A549 (cell line): ENCODE measurements around the gene NCOR2. TPM values are rescaled to one million over a fixed set of nuclear protein-coding genes. Genes with fewer than 3 reads are reported as not detected.

Experiments used
- ATAC-seq, 2 experiments: fragments of 200-7000 bp in 1 of 2; fragments of >200 bp in 1 of 2; cut with Nextera tagmentation in 1 of 2; cut with Tn5 transposase in 1 of 2; 3 replicates each; pipeline versions ENCODE4 v1.8.0 to v1.9.1; 2018 to 2020; ENCODE audit warnings: mild to moderate bottlenecking in 1 of 2, moderate library complexity in 1 of 2
- CTCF ChIA-PET: fragments of 300-600 bp; sonication (Branson Sonifier 250); formaldehyde crosslinking; extraction: SDS; loops from one replicate; lab custom pipeline; 2021; ENCODE audit warnings: antibody characterized with exemption, inconsistent platforms; lab: Yijun Ruan, JAX
- POLR2A ChIA-PET: fragments of 350-600 bp; formaldehyde crosslinking; extraction: SDS; loops from one replicate; lab custom pipeline; 2021; ENCODE audit warnings: antibody characterized with exemption, inconsistent platforms; lab: Yijun Ruan, JAX
- DNase-seq, 2 experiments: peaks; one replicate each; pipeline versions ENCODE4 v3.0.0 to v3.0.0-alpha.2; 2011 to 2016; ENCODE audit warnings: low read depth in 1 of 2, low spot score in 1 of 2
- FAIRE-seq: peaks from 2 replicates; lab custom pipeline; 2011; peaks lifted over from hg19 to GRCh38; lab: Jason Lieb, UNC
- H3K27ac ChIP-seq, 2 experiments: fragments of >200 bp; sonication (Bioruptor Twin); formaldehyde crosslinking; 3 replicates each; pipeline ENCODE4 v1.5.1; 2016 to 2017
- H3K4me1 ChIP-seq: fragments of >200 bp; sonication (Bioruptor Twin); formaldehyde crosslinking; 3 replicates; pipeline ENCODE4 v1.6.1; 2016
- H3K4me2 ChIP-seq: fragments of >200 bp; sonication (Bioruptor Twin); formaldehyde crosslinking; 3 replicates; pipeline ENCODE4 v1.6.1; 2016
- H3K4me3 ChIP-seq: fragments of >200 bp; sonication (Bioruptor Twin); formaldehyde crosslinking; 3 replicates; pipeline ENCODE4 v1.5.1; 2016
- H3K9me3 ChIP-seq: fragments of >200 bp; sonication (Bioruptor Twin); formaldehyde crosslinking; 3 replicates; pipeline ENCODE4 v1.6.1; 2016
- ATOH8 ChIP-seq: fragments of 250-450 bp; sonication (Bioruptor Pico); IDR thresholded peaks from 2 replicates; pipeline ENCODE4 v1.5.0; 2020; ENCODE audit warnings: low read depth, mild to moderate bottlenecking, moderate library complexity
- BHLHE40 ChIP-seq: IDR thresholded peaks from 2 replicates; pipeline ENCODE4 v1.6.1; 2012; ENCODE audit warnings: low read depth, low read length, inconsistent platforms
- CEBPB ChIP-seq, 2 experiments: fragments of >200 bp in 1 of 2; sonication (Bioruptor Twin) in 1 of 2; formaldehyde crosslinking in 1 of 2; IDR thresholded peaks; 2 replicates each; pipeline ENCODE4 v1.6.1; 2012 to 2016
- EHF ChIP-seq: fragments of 250-450 bp; sonication (Bioruptor Pico); IDR thresholded peaks from 2 replicates; pipeline ENCODE4 v1.5.0; 2020; ENCODE audit warnings: mild to moderate bottlenecking
- EHMT2 ChIP-seq: fragments of 200-600 bp; sonication (generic); IDR thresholded peaks from 2 replicates; pipeline ENCODE4 v1.6.1; 2016; ENCODE audit warnings: antibody characterized with exemption, low read depth, mild to moderate bottlenecking, moderate library complexity
- EP300 ChIP-seq, 2 experiments: fragments of >200 bp; sonication (Bioruptor Twin); formaldehyde crosslinking; IDR thresholded peaks; 2 replicates in 1 of 2; 3 replicates in 1 of 2; pipeline ENCODE4 v1.6.1; 2016 to 2017
- FOSB ChIP-seq: fragments of 250-450 bp; sonication (Bioruptor Pico); IDR thresholded peaks from 2 replicates; pipeline ENCODE4 v1.5.0; 2020; ENCODE audit warnings: mild to moderate bottlenecking, moderate library complexity
- FOSL2 ChIP-seq, 2 experiments: fragments of 450-650 bp in 1 of 2; fragments of >200 bp in 1 of 2; sonication (Bioruptor Twin) in 1 of 2; formaldehyde crosslinking; IDR thresholded peaks; 2 replicates each; pipeline versions ENCODE4 v1.5.0 to v1.6.1; 2016 to 2020; ENCODE audit warnings: mild to moderate bottlenecking in 1 of 2, moderate library complexity in 1 of 2
- FOXS1 ChIP-seq: fragments of 250-450 bp; sonication (Bioruptor Pico); IDR thresholded peaks from 2 replicates; pipeline ENCODE4 v1.5.0; 2020; ENCODE audit warnings: mild to moderate bottlenecking, moderate library complexity
- HES2 ChIP-seq: fragments of >200 bp; sonication (Bioruptor Twin); formaldehyde crosslinking; IDR thresholded peaks from 2 replicates; pipeline ENCODE4 v1.6.1; 2016
- KDM5A ChIP-seq: fragments of 200-600 bp; sonication (generic); IDR thresholded peaks from 2 replicates; pipeline ENCODE4 v1.6.1; 2016; ENCODE audit warnings: antibody characterized with exemption, mild to moderate bottlenecking
- MAFK ChIP-seq: fragments of 450-650 bp; IDR thresholded peaks from 2 replicates; pipeline ENCODE4 v1.6.1; 2014; ENCODE audit not compliant: partially characterized antibody
- PBX3 ChIP-seq: IDR thresholded peaks from 2 replicates; pipeline ENCODE4 v1.6.1; 2012
- RAD21 ChIP-seq, 2 experiments: fragments of >200 bp in 1 of 2; sonication (Bioruptor Twin) in 1 of 2; formaldehyde crosslinking in 1 of 2; IDR thresholded peaks in 1 of 2; conservative IDR thresholded peaks in 1 of 2; 2 replicates in 1 of 2; 3 replicates in 1 of 2; pipeline ENCODE4 v1.6.1; 2012 to 2018; ENCODE audit warnings: inconsistent platforms in 1 of 2
- RCOR1 ChIP-seq: fragments of 150-350 bp; IDR thresholded peaks from 2 replicates; pipeline ENCODE4 v1.6.1; 2014; ENCODE audit warnings: antibody characterized with exemption, low read length, low read depth
- REST ChIP-seq: fragments of 200-600 bp; sonication (generic); IDR thresholded peaks from 2 replicates; pipeline ENCODE4 v1.6.1; 2016; ENCODE audit warnings: antibody characterized with exemption, mild to moderate bottlenecking, moderate library complexity
- TFCP2L1 ChIP-seq: fragments of 250-450 bp; sonication (Bioruptor Pico); IDR thresholded peaks from 2 replicates; pipeline ENCODE4 v1.5.0; 2021; ENCODE audit warnings: mild to moderate bottlenecking
- TP53 ChIP-seq: fragments of 250-450 bp; sonication (Bioruptor Pico); IDR thresholded peaks from 2 replicates; pipeline ENCODE4 v1.5.0; 2021; ENCODE audit warnings: mild to moderate bottlenecking, moderate library complexity
- USF2 ChIP-seq: fragments of 450-650 bp; IDR thresholded peaks from 2 replicates; pipeline ENCODE4 v1.6.1; 2014; ENCODE audit warnings: antibody characterized with exemption
- ZC3H11A ChIP-seq: fragments of 450-650 bp; IDR thresholded peaks from 2 replicates; pipeline ENCODE4 v1.6.1; 2014; ENCODE audit warnings: antibody characterized with exemption, mild to moderate bottlenecking
- ZFP36 ChIP-seq: fragments of 450-650 bp; IDR thresholded peaks from 2 replicates; pipeline ENCODE4 v1.6.1; 2014; ENCODE audit warnings: borderline replicate concordance; ENCODE audit not compliant: partially characterized antibody
- ZNF302 ChIP-seq: fragments of 250-450 bp; sonication (Bioruptor Pico); IDR thresholded peaks from 2 replicates; pipeline ENCODE4 v1.9.0; 2021; ENCODE audit warnings: inconsistent platforms, mild to moderate bottlenecking, moderate library complexity
- ZSCAN20 ChIP-seq: fragments of 250-450 bp; sonication (Bioruptor Pico); IDR thresholded peaks from 2 replicates; pipeline ENCODE4 v1.8.0; 2022; ENCODE audit warnings: mild to moderate bottlenecking, moderate library complexity
- WGBS: methylation state at CpG from one replicate; pipeline ENCODE4 v1.1.6; 2017; ENCODE audit errors: missing lambda C conversion rate; 5-methylcytosine and 5-hydroxymethylcytosine counted together
- polyA plus RNA-seq, 4 experiments: library from polyadenylated mRNA; depleted of rRNA in 3 of 4; stranded (reverse); fragments of >200 nt; fragmentation: RNase III in 1 of 4; extraction: RNeasy Plus Mini Kit Qiagen cat#74134 plus additional on column Dnase treatment in 1 of 4; gene quantifications; 2 replicates in 3 of 4; 3 replicates in 1 of 4; pipeline ENCODE4 v1.2.3, GENCODE V29; 2011 to 2017

The NCOR2 gene
- polyA plus RNA-seq, 2 of the 4 experiments (the other 2 are of a cell fraction): 14.1 to 151 TPM

GRCh38 chr12:124571556-124571955 is 4.1 kb upstream of the NCOR2 start:
- POLR2A ChIA-PET: no interaction called here
- no peak for FAIRE-seq

GRCh38 chr12:124570810-124571209 is 3.4 kb upstream of the NCOR2 start:
- no peak for FAIRE-seq
- TF ChIP-seq TFCP2L1 (CRISPR knock-in tag): no peak
- TF ChIP-seq FOXS1 (CRISPR knock-in tag): no peak
- TF ChIP-seq MAFK: no peak
- TF ChIP-seq USF2: no peak
- no peak for TF ChIP-seq HES2
- no peak for TF ChIP-seq BHLHE40
- no peak for TF ChIP-seq CEBPB (IDR thresholded peaks at IDR 0.05)
- TF ChIP-seq PBX3: no peak
- TF ChIP-seq FOSL2 (IDR thresholded peaks at IDR 0.05): no peak
- no peak for TF ChIP-seq FOSL2 (CRISPR knock-in tag; IDR thresholded peaks at IDR 0.05)
- no peak for TF ChIP-seq REST
- TF ChIP-seq ZC3H11A: no peak
- TF ChIP-seq EHF (CRISPR knock-in tag): no peak
- no peak for TF ChIP-seq EP300 (IDR thresholded peaks at IDR 0.05)
- 97% methylated on average over 1 of the region's 1 CpG for WGBS
- no peak for ATAC-seq
- ChIA-PET POLR2A (no interaction called here), CTCF (interaction anchor here (0.5 to 3.9 kb wide), 7 partner anchors 9 to 223 kb away, joined by 3 to 26 read pairs (median 4); no protein-coding TSS in a partner anchor)
- DNase-seq: no peak
- no peak overlapping the region for H3K4me3 ChIP-seq
- H3K4me1 ChIP-seq: peaks cover 21% of the 10 kb centered on the region
- H3K27ac ChIP-seq: no peak overlapping the region
- H3K9me3 ChIP-seq: no peaks in the 10 kb centered on the region
- H3K4me2 ChIP-seq: no peak overlapping the region

More at GRCh38 chr12:124571556-124571955, 4.1 kb upstream of the NCOR2 start:
- no peak overlapping the region for H3K4me3 ChIP-seq
- TF ChIP-seq ZSCAN20 (CRISPR knock-in tag) (no peak), RAD21 (conservative IDR thresholded peaks at IDR 0.05 in 1 of 2, IDR thresholded peaks at IDR 0.05 in 1 of 2) (no peak), ATOH8 (CRISPR knock-in tag) (no peak), TP53 (CRISPR knock-in tag) (no peak), FOSB (CRISPR knock-in tag) (no peak), ZFP36 (no peak), ZNF302 (CRISPR knock-in tag) (no peak), PBX3 (no peak), EHMT2 (no peak), KDM5A (no peak), RCOR1 (no peak), BHLHE40 (no peak)
- TF ChIP-seq, all 56 proteins: peak for 0
- 89% methylated on average over 2 of the region's 2 CpGs for WGBS
- Histone ChIP-seq H3K9me3 (peaks cover 5% of the 10 kb centered on the region; the same call in 2 of the 3 replicates), H3K4me1 (peaks cover 20% of the 10 kb centered on the region), H3K4me2 (no peak overlapping the region), H3K27ac (peak overlapping the region in 1 of 2 experiments; percentile 54; a peak in 3 of 6 replicates)
- CTCF ChIA-PET: interaction anchor here (2.2 to 3.9 kb wide), 2 partner anchors 195 to 200 kb away, joined by 9 to 26 read pairs; no protein-coding TSS in a partner anchor
- no peak for ATAC-seq
- DNase-seq: no peak
